ENCODE results near the gene OIP5. TPM values are rescaled to one million over a fixed set of nuclear protein-coding genes. Genes with fewer than 3 reads are reported as not detected.

Gene OIP5
- total RNA-seq, 1 donor from 2014 or later: 1.5 TPM

GRCh38 chr15:41281236-41281635, 51.2 kb downstream of the OIP5 start:
- TF ChIP-seq CTCF (IDR thresholded peaks at IDR 0.05; ENCODE audit: partially characterized antibody, unreplicated experiment): no peak
- Mint-ChIP-seq H3K4me3 (ENCODE audit: unreplicated experiment) (no peak overlapping the region), H3K36me3 (ENCODE audit: unreplicated experiment) (no peaks in the 10 kb centered on the region), H3K4me1 (ENCODE audit: low read depth, unreplicated experiment) (peaks cover 16% of the 10 kb centered on the region), H3K27me3 (ENCODE audit: unreplicated experiment) (peaks cover 7% of the 10 kb centered on the region), H3K27ac (ENCODE audit: unreplicated experiment) (no peak overlapping the region), H3K9me3 (ENCODE audit: unreplicated experiment) (peaks cover 8% of the 10 kb centered on the region)
- DNase-seq: no peak

- H3K4me3 Mint-ChIP-seq (ENCODE audit: unreplicated experiment): no peak overlapping the region
- no peak overlapping the region for H3K27ac Mint-ChIP-seq (ENCODE audit: unreplicated experiment)
- DNase-seq: no peak
- H3K27me3 Mint-ChIP-seq (ENCODE audit: unreplicated experiment): peaks cover 7% of the 10 kb centered on the region
- no peaks in the 10 kb centered on the region for H3K36me3 Mint-ChIP-seq (ENCODE audit: unreplicated experiment)
- peaks cover 8% of the 10 kb centered on the region for H3K9me3 Mint-ChIP-seq (ENCODE audit: unreplicated experiment)
- no peak for TF ChIP-seq CTCF (IDR thresholded peaks at IDR 0.05; ENCODE audit: partially characterized antibody, unreplicated experiment)
- peaks cover 7% of the 10 kb centered on the region for H3K4me1 Mint-ChIP-seq (ENCODE audit: low read depth, unreplicated experiment)
These were observed 52.7 kb downstream of the OIP5 start for GRCh38 chr15:41279535-41280283.

- Mint-ChIP-seq H3K27me3 (ENCODE audit: unreplicated experiment) (peaks cover 3% of the 10 kb centered on the region), H3K36me3 (ENCODE audit: unreplicated experiment) (no peaks in the 10 kb centered on the region)
- DNase-seq: no peak
These were observed 54.1 kb downstream of the OIP5 start for GRCh38 chr15:41278319-41278718.

GRCh38 chr15:41276831-41277230, 55.6 kb downstream of the OIP5 start:
- Mint-ChIP-seq H3K36me3 (ENCODE audit: unreplicated experiment) (no peaks in the 10 kb centered on the region), H3K9me3 (ENCODE audit: unreplicated experiment) (peaks cover 1% of the 10 kb centered on the region), H3K4me1 (ENCODE audit: low read depth, unreplicated experiment) (no peaks in the 10 kb centered on the region), H3K27ac (ENCODE audit: unreplicated experiment) (no peak overlapping the region), H3K4me3 (ENCODE audit: unreplicated experiment) (no peak overlapping the region), H3K27me3 (ENCODE audit: unreplicated experiment) (peaks cover 1% of the 10 kb centered on the region)
- DNase-seq: no peak
- TF ChIP-seq CTCF (IDR thresholded peaks at IDR 0.05; ENCODE audit: partially characterized antibody, unreplicated experiment): no peak

More at GRCh38 chr15:41278319-41278718, 54.1 kb downstream of the OIP5 start:
- H3K4me3 Mint-ChIP-seq (ENCODE audit: unreplicated experiment): no peak overlapping the region
- H3K27ac Mint-ChIP-seq (ENCODE audit: unreplicated experiment): no peak overlapping the region
- no peak for TF ChIP-seq CTCF (IDR thresholded peaks at IDR 0.05; ENCODE audit: partially characterized antibody, unreplicated experiment)
- H3K9me3 Mint-ChIP-seq (ENCODE audit: unreplicated experiment): peaks cover 1% of the 10 kb centered on the region
- peaks cover 7% of the 10 kb centered on the region for H3K4me1 Mint-ChIP-seq (ENCODE audit: low read depth, unreplicated experiment)

GRCh38 chr15:41269887-41270286, 62.5 kb downstream of the OIP5 start:
- H3K27ac Mint-ChIP-seq (ENCODE audit: unreplicated experiment): no peak overlapping the region
- H3K36me3 Mint-ChIP-seq (ENCODE audit: unreplicated experiment): no peaks in the 10 kb centered on the region
- peaks cover 1% of the 10 kb centered on the region for H3K27me3 Mint-ChIP-seq (ENCODE audit: unreplicated experiment)
- peaks cover 2% of the 10 kb centered on the region for H3K9me3 Mint-ChIP-seq (ENCODE audit: unreplicated experiment)
- TF ChIP-seq CTCF (IDR thresholded peaks at IDR 0.05; ENCODE audit: partially characterized antibody, unreplicated experiment): no peak
- DNase-seq: no peak
- no peak overlapping the region for H3K4me3 Mint-ChIP-seq (ENCODE audit: unreplicated experiment)
- H3K4me1 Mint-ChIP-seq (ENCODE audit: low read depth, unreplicated experiment): no peaks in the 10 kb centered on the region

All from glutamatergic neuron (in vitro differentiated cells).